Kidney epithelial cell (primary cell): ENCODE results near the gene TBC1D13. TPM values are rescaled to one million over a fixed set of nuclear protein-coding genes. Genes with fewer than 3 reads are reported as not detected.

Experiments
- DNase-seq: peaks from one replicate; pipeline ENCODE4 v3.0.0-alpha.2; 2010; ENCODE audit warnings: low read depth
- H3K27me3 ChIP-seq: 2 replicates; pipeline ENCODE4 v1.6.0; 2011; ENCODE audit warnings: low read length; ENCODE audit not compliant: control insufficient read depth, insufficient read depth
- H3K36me3 ChIP-seq: 2 replicates; pipeline ENCODE4 v1.5.1; 2011; ENCODE audit warnings: low read length; ENCODE audit not compliant: control insufficient read depth, insufficient read depth
- H3K4me3 ChIP-seq: 2 replicates; pipeline ENCODE4 v1.5.1; 2011; ENCODE audit warnings: low read depth, mild to moderate bottlenecking, control low read depth, low read length
- CTCF ChIP-seq: IDR thresholded peaks from 2 replicates; pipeline ENCODE4 v1.5.1; 2011; ENCODE audit warnings: mild to moderate bottlenecking, moderate library complexity, low read length, control low read depth, inconsistent platforms; ENCODE audit not compliant: insufficient read depth, poor library complexity, severe bottlenecking
- total RNA-seq: library from RNA; depleted of rRNA; stranded (reverse); fragments of >200 nt; gene quantifications from 2 replicates; pipeline ENCODE4 v1.2.3, GENCODE V29; 2015

TBC1D13 gene
- total RNA-seq, 1 donor from 2014 or later = 17.7 TPM

- Histone ChIP-seq H3K27me3 (no peaks in the 10 kb centered on the region), H3K4me3 (no peak overlapping the region), H3K36me3 (peaks cover 2% of the 10 kb centered on the region)
- no peak for DNase-seq
- no peak for TF ChIP-seq CTCF
Measured at GRCh38 chr9:128753627-128754026, 33.4 kb upstream of the TBC1D13 start.

- H3K36me3 ChIP-seq = no peaks in the 10 kb centered on the region
- no peak for TF ChIP-seq CTCF
- no peak for DNase-seq
Measured at GRCh38 chr9:128757602-128758001, 29.5 kb upstream of the TBC1D13 start.

GRCh38 chr9:128762671-128763449 is 24.2 kb upstream of the TBC1D13 start:
- H3K36me3 ChIP-seq = no peaks in the 10 kb centered on the region
- no peak for TF ChIP-seq CTCF
- H3K27me3 ChIP-seq = no peaks in the 10 kb centered on the region
- no peak for DNase-seq
- H3K4me3 ChIP-seq = no peak overlapping the region

More at GRCh38 chr9:128757602-128758001, 29.5 kb upstream of the TBC1D13 start:
- H3K27me3 ChIP-seq = no peaks in the 10 kb centered on the region
- no peak overlapping the region for H3K4me3 ChIP-seq

- no peaks in the 10 kb centered on the region for H3K27me3 ChIP-seq
- H3K4me3 ChIP-seq = no peak overlapping the region
- H3K36me3 ChIP-seq = no peaks in the 10 kb centered on the region
- no peak for DNase-seq
- TF ChIP-seq CTCF = no peak
Measured at GRCh38 chr9:128764361-128764760, 22.7 kb upstream of the TBC1D13 start.

GRCh38 chr9:128765499-128765898 is 21.6 kb upstream of the TBC1D13 start:
- Histone ChIP-seq H3K27me3 (no peaks in the 10 kb centered on the region), H3K4me3 (no peak overlapping the region), H3K36me3 (no peaks in the 10 kb centered on the region)
- no peak for TF ChIP-seq CTCF
- DNase-seq = no peak

- no peaks in the 10 kb centered on the region for H3K27me3 ChIP-seq
- TF ChIP-seq CTCF = no peak
- no peak overlapping the region for H3K4me3 ChIP-seq
- no peaks in the 10 kb centered on the region for H3K36me3 ChIP-seq
- no peak for DNase-seq
Measured at GRCh38 chr9:128768606-128769005, 18.4 kb upstream of the TBC1D13 start.
